Right atrium auricular region (tissue), 2 donors: ENCODE results near the gene PTH1R. TPM values are rescaled to one million over a fixed set of nuclear protein-coding genes. Genes with fewer than 3 reads are reported as not detected.

Experiments used
- DNase-seq: peaks from one replicate; pipeline ENCODE4 v3.0.0-alpha.2; 2019; ENCODE audit warnings: low spot score
- H3K27ac ChIP-seq, 2 donors: fragments of 200-600 bp; sonication (generic); 1 replicate in 1 of 2; 2 replicates in 1 of 2; pipeline ENCODE4 v1.5.1; 2016 to 2019
- H3K27me3 ChIP-seq, 2 donors: fragments of 200-600 bp; sonication (generic); one replicate each; pipeline versions ENCODE4 v1.5.1 to v1.6.0; 2017 to 2019
- H3K36me3 ChIP-seq: fragments of 200-600 bp; sonication (generic); one replicate; pipeline ENCODE4 v1.5.1; 2016
- H3K4me1 ChIP-seq, 2 donors: fragments of 200-600 bp; sonication (generic); one replicate each; pipeline versions ENCODE4 v1.5.1 to v1.6.0; 2017 to 2019
- H3K4me3 ChIP-seq, 2 donors: fragments of 200-600 bp; sonication (generic); 1 replicate in 1 of 2; 2 replicates in 1 of 2; pipeline ENCODE4 v1.5.1; 2017 to 2019; ENCODE audit warnings: mild to moderate bottlenecking in 1 of 2, moderate library complexity in 1 of 2
- H3K9me3 ChIP-seq, 2 donors: fragments of 200-600 bp; sonication (generic); one replicate each; pipeline ENCODE4 v1.5.1; 2019
- CTCF ChIP-seq, 2 donors: fragments of 200-600 bp; sonication (generic); IDR thresholded peaks; one replicate each; pipeline ENCODE4 v1.5.1; 2019; ENCODE audit warnings: antibody characterized with exemption in 2 of 2
- total RNA-seq, 2 donors: library from RNA; depleted of rRNA; stranded (reverse); fragments of >200 nt; gene quantifications; one replicate each; pipeline ENCODE4 v1.1.0, GENCODE V29; 2016

The PTH1R gene
- total RNA-seq, 2 donors from 2014 or later, result 7.2 to 10.1 TPM

- Histone ChIP-seq H3K4me3 (no peak overlapping the region), H3K9me3 (no peaks in the 10 kb centered on the region), H3K27me3 (no peaks in the 10 kb centered on the region), H3K4me1 (peaks cover 3 to 53% of the 10 kb centered on the region in 2 donors), H3K36me3 (no peaks in the 10 kb centered on the region), H3K27ac (peak overlapping the region in 1 of 2 donors; percentile 26)
- TF ChIP-seq CTCF (IDR thresholded peaks at IDR 0.05), result no peak
- DNase-seq, result no peak
Measured at GRCh38 chr3:46864061-46864881, 13.2 kb upstream of the PTH1R start.

- Histone ChIP-seq H3K4me1 (peaks cover 3 to 55% of the 10 kb centered on the region in 2 donors), H3K27ac (peak overlapping the region; percentile 7 to 26), H3K36me3 (no peaks in the 10 kb centered on the region), H3K27me3 (no peaks in the 10 kb centered on the region), H3K4me3 (no peak overlapping the region), H3K9me3 (no peaks in the 10 kb centered on the region)
- no peak for DNase-seq
- no peak for TF ChIP-seq CTCF (IDR thresholded peaks at IDR 0.05)
Measured at GRCh38 chr3:46865031-46865507, 12.5 kb upstream of the PTH1R start.

- H3K4me1 ChIP-seq, result peaks cover 3 to 55% of the 10 kb centered on the region in 2 donors
- no peaks in the 10 kb centered on the region for H3K36me3 ChIP-seq
- no peaks in the 10 kb centered on the region for H3K27me3 ChIP-seq
- no peak for TF ChIP-seq CTCF (IDR thresholded peaks at IDR 0.05)
- no peak overlapping the region for H3K4me3 ChIP-seq
- no peaks in the 10 kb centered on the region for H3K9me3 ChIP-seq
- DNase-seq, result no peak
- H3K27ac ChIP-seq, result peak overlapping the region; percentile 7 to 26
Measured at GRCh38 chr3:46865546-46865945, 12.0 kb upstream of the PTH1R start.

GRCh38 chr3:46866032-46866595 lies 11.4 kb upstream of the PTH1R start:
- Histone ChIP-seq H3K4me1 (peaks cover 3 to 59% of the 10 kb centered on the region in 2 donors), H3K27ac (peak overlapping the region; percentile 16 to 26), H3K9me3 (no peaks in the 10 kb centered on the region), H3K36me3 (no peaks in the 10 kb centered on the region), H3K4me3 (no peak overlapping the region), H3K27me3 (no peaks in the 10 kb centered on the region)
- TF ChIP-seq CTCF (IDR thresholded peaks at IDR 0.05), result no peak
- no peak for DNase-seq

- Histone ChIP-seq H3K36me3 (no peaks in the 10 kb centered on the region), H3K27ac (peak overlapping the region; percentile 50 to 73), H3K4me3 (no peak overlapping the region), H3K9me3 (no peaks in the 10 kb centered on the region), H3K4me1 (peaks cover 3 to 59% of the 10 kb centered on the region in 2 donors), H3K27me3 (no peaks in the 10 kb centered on the region)
- DNase-seq, result peak; percentile 87
- TF ChIP-seq CTCF (IDR thresholded peaks at IDR 0.05), result peak; percentile 81 to 94
Measured at GRCh38 chr3:46866720-46867549, 10.6 kb upstream of the PTH1R start.
